ENCODE results near the gene SEL1L3.

SEL1L3 gene

GRCh38 chr4:25792200-25792791, 70.5 kb downstream of the SEL1L3 start:
- DNase-seq (ENCODE audit: low read depth), result no peak

- no peak for DNase-seq (ENCODE audit: low read depth)
Measured at GRCh38 chr4:25790024-25790423, 72.8 kb downstream of the SEL1L3 start.

- DNase-seq (ENCODE audit: low read depth), result no peak
Measured at GRCh38 chr4:25788703-25789238, 74.0 kb downstream of the SEL1L3 start.

- no peak for DNase-seq (ENCODE audit: low read depth)
Measured at GRCh38 chr4:25786497-25787065, 76.2 kb downstream of the SEL1L3 start.

GRCh38 chr4:25783943-25784342, 78.8 kb downstream of the SEL1L3 start:
- DNase-seq (ENCODE audit: low read depth), result no peak

- DNase-seq (ENCODE audit: low read depth), result no peak
Measured at GRCh38 chr4:25783126-25783525, 79.7 kb downstream of the SEL1L3 start.

- DNase-seq (ENCODE audit: low read depth), result no peak
Measured at GRCh38 chr4:25782482-25782881, 80.3 kb downstream of the SEL1L3 start.

- no peak for DNase-seq (ENCODE audit: low read depth)
Measured at GRCh38 chr4:25779021-25779420, 83.8 kb downstream of the SEL1L3 start.

- DNase-seq (ENCODE audit: low read depth), result no peak
Measured at GRCh38 chr4:25776795-25777194, 86.0 kb downstream of the SEL1L3 start.

GRCh38 chr4:25775166-25775565, 87.6 kb downstream of the SEL1L3 start:
- DNase-seq (ENCODE audit: low read depth), result no peak

- DNase-seq (ENCODE audit: low read depth), result no peak
Measured at GRCh38 chr4:25773358-25773757, 89.4 kb downstream of the SEL1L3 start.

GRCh38 chr4:25771672-25772071, 91.1 kb downstream of the SEL1L3 start:
- DNase-seq (ENCODE audit: low read depth), result no peak

GRCh38 chr4:25770847-25771246, 91.9 kb downstream of the SEL1L3 start:
- DNase-seq (ENCODE audit: low read depth), result no peak

- DNase-seq (ENCODE audit: low read depth), result no peak
Measured at GRCh38 chr4:25769251-25769650, 93.5 kb downstream of the SEL1L3 start.

- no peak for DNase-seq (ENCODE audit: low read depth)
Measured at GRCh38 chr4:25767877-25768725, 94.7 kb downstream of the SEL1L3 start.

- no peak for DNase-seq (ENCODE audit: low read depth)
Measured at GRCh38 chr4:25760518-25761157, 102.2 kb downstream of the SEL1L3 start.

GRCh38 chr4:25760048-25760447, 102.7 kb downstream of the SEL1L3 start:
- DNase-seq (ENCODE audit: low read depth), result no peak

GRCh38 chr4:25759101-25759500, 103.7 kb downstream of the SEL1L3 start:
- no peak for DNase-seq (ENCODE audit: low read depth)

- DNase-seq (ENCODE audit: low read depth), result no peak
Measured at GRCh38 chr4:25757452-25757851, 105.3 kb downstream of the SEL1L3 start.

- DNase-seq (ENCODE audit: low read depth), result no peak
Measured at GRCh38 chr4:25756503-25756902, 106.3 kb downstream of the SEL1L3 start.

- no peak for DNase-seq (ENCODE audit: low read depth)
Measured at GRCh38 chr4:25755911-25756310, 106.9 kb downstream of the SEL1L3 start.

GRCh38 chr4:25753239-25753638, 109.5 kb downstream of the SEL1L3 start:
- no peak for DNase-seq (ENCODE audit: low read depth)

All from T follicular helper cell (primary cell).